Astrocyte (in vitro differentiated cells and primary cell): ENCODE measurements around the gene ICOS. TPM values are rescaled to one million over a fixed set of nuclear protein-coding genes. Genes with fewer than 3 reads are reported as not detected.

Source experiments
- DNase-seq: peaks from one replicate; pipeline ENCODE4 v3.0.0-alpha.2; 2010; ENCODE audit warnings: low read depth
- FAIRE-seq: peaks from 2 replicates; lab custom pipeline; 2011; peaks lifted over from hg19 to GRCh38; lab: Jason Lieb, UNC
- H2AFZ ChIP-seq: 2 replicates; pipeline ENCODE4 v1.6.0; 2012; ENCODE audit warnings: low read depth, low read length, inconsistent platforms
- H3K27ac ChIP-seq: 2 replicates; pipeline ENCODE4 v1.5.1; 2011; ENCODE audit warnings: low read depth, low read length, inconsistent platforms
- H3K27me3 ChIP-seq: 2 replicates; pipeline ENCODE4 v1.6.0; 2011; ENCODE audit warnings: low read length, inconsistent platforms; ENCODE audit not compliant: insufficient read depth
- H3K36me3 ChIP-seq: 2 replicates; pipeline ENCODE4 v1.5.1; 2011; ENCODE audit warnings: low read length, inconsistent platforms; ENCODE audit not compliant: insufficient read depth
- H3K4me1 ChIP-seq: 2 replicates; pipeline ENCODE4 v1.5.1; 2011; ENCODE audit warnings: low read length, inconsistent platforms; ENCODE audit not compliant: insufficient read depth
- H3K4me2 ChIP-seq: 2 replicates; pipeline ENCODE4 v1.6.0; 2012; ENCODE audit warnings: low read length, inconsistent platforms
- H3K4me3 ChIP-seq: 2 replicates; pipeline ENCODE4 v1.5.1; 2011; ENCODE audit warnings: low read depth, mild to moderate bottlenecking, low read length, inconsistent platforms; ENCODE audit not compliant: insufficient read depth
- H3K79me2 ChIP-seq: 2 replicates; pipeline ENCODE4 v1.6.0; 2012; ENCODE audit warnings: mild to moderate bottlenecking, low read length, inconsistent platforms; ENCODE audit not compliant: insufficient read depth
- H3K9ac ChIP-seq: 2 replicates; pipeline ENCODE4 v1.6.0; 2012; ENCODE audit warnings: mild to moderate bottlenecking, low read length, inconsistent platforms
- H3K9me3 ChIP-seq: 2 replicates; pipeline ENCODE4 v1.5.1; 2012; ENCODE audit warnings: low read depth, mild to moderate bottlenecking, low read length, inconsistent platforms; ENCODE audit not compliant: insufficient read depth
- H4K20me1 ChIP-seq: 2 replicates; pipeline ENCODE4 v1.6.0; 2012; ENCODE audit warnings: low read length, inconsistent platforms; ENCODE audit not compliant: insufficient read depth
- H3K27ac Mint-ChIP-seq: one replicate; pipeline ENCODE4 v1.8.0; 2021; ENCODE audit warnings: mild to moderate bottlenecking, mixed read lengths; ENCODE audit not compliant: unreplicated experiment
- H3K27me3 Mint-ChIP-seq: one replicate; pipeline ENCODE4 v1.8.0; 2021; ENCODE audit warnings: low read depth, mixed read lengths; ENCODE audit not compliant: unreplicated experiment
- H3K36me3 Mint-ChIP-seq: one replicate; pipeline ENCODE4 v1.8.0; 2021; ENCODE audit warnings: low read depth, mixed read lengths; ENCODE audit not compliant: unreplicated experiment
- H3K4me1 Mint-ChIP-seq: one replicate; pipeline ENCODE4 v1.8.0; 2021; ENCODE audit warnings: low read depth, mixed read lengths; ENCODE audit not compliant: unreplicated experiment
- H3K4me3 Mint-ChIP-seq: one replicate; pipeline ENCODE4 v1.8.0; 2021; ENCODE audit warnings: mild to moderate bottlenecking, moderate library complexity, mixed read lengths; ENCODE audit not compliant: unreplicated experiment
- H3K9me3 Mint-ChIP-seq: one replicate; pipeline ENCODE4 v1.8.0; 2021; ENCODE audit warnings: mild to moderate bottlenecking, mixed read lengths; ENCODE audit not compliant: unreplicated experiment
- CTCF ChIP-seq: IDR thresholded peaks from 2 replicates; pipeline ENCODE4 v1.5.1; 2011; ENCODE audit warnings: low read depth, mild to moderate bottlenecking, inconsistent platforms, low read length, moderate library complexity; ENCODE audit not compliant: insufficient read depth
- EZH2 ChIP-seq: IDR thresholded peaks from 2 replicates; pipeline ENCODE4 v1.6.1; 2012; ENCODE audit warnings: mild to moderate bottlenecking, low read length, inconsistent platforms; ENCODE audit not compliant: insufficient read depth
- total RNA-seq: library from RNA; stranded (reverse); gene quantifications from 2 replicates; pipeline ENCODE4 v1.2.1, GENCODE V29; 2021

ICOS gene
- total RNA-seq, 1 donor from 2014 or later, result not detected

- Histone ChIP-seq H3K9ac (no peak overlapping the region), H2AFZ (no peak overlapping the region), H3K79me2 (no peaks in the 10 kb centered on the region), H3K27ac (no peak overlapping the region), H3K4me1 (no peaks in the 10 kb centered on the region), H3K4me3 (no peak overlapping the region), H3K36me3 (no peaks in the 10 kb centered on the region), H3K4me2 (no peak overlapping the region), H4K20me1 (no peaks in the 10 kb centered on the region), H3K9me3 (no peaks in the 10 kb centered on the region), H3K27me3 (peaks cover 6% of the 10 kb centered on the region)
- Mint-ChIP-seq H3K27ac (no peak overlapping the region), H3K27me3 (peaks cover 12% of the 10 kb centered on the region), H3K36me3 (no peaks in the 10 kb centered on the region), H3K9me3 (no peaks in the 10 kb centered on the region), H3K4me1 (no peaks in the 10 kb centered on the region), H3K4me3 (no peak overlapping the region)
- DNase-seq (no peak), FAIRE-seq (no peak)
- TF ChIP-seq EZH2, result no peak
Observed at GRCh38 chr2:203988500-203989260, 52.1 kb downstream of the ICOS start.

GRCh38 chr2:203989521-203989920 is 53.0 kb downstream of the ICOS start:
- Mint-ChIP-seq H3K36me3 (no peaks in the 10 kb centered on the region), H3K27ac (no peak overlapping the region), H3K27me3 (peaks cover 11% of the 10 kb centered on the region), H3K9me3 (no peaks in the 10 kb centered on the region), H3K4me1 (no peaks in the 10 kb centered on the region), H3K4me3 (no peak overlapping the region)
- no peak overlapping the region for H3K4me3 ChIP-seq
- DNase-seq (no peak), FAIRE-seq (no peak)
- H3K27me3 ChIP-seq, result peaks cover 6% of the 10 kb centered on the region
- H3K36me3 ChIP-seq, result no peaks in the 10 kb centered on the region
- TF ChIP-seq CTCF (no peak), EZH2 (no peak)
- H3K79me2 ChIP-seq, result no peaks in the 10 kb centered on the region
- no peaks in the 10 kb centered on the region for H3K4me1 ChIP-seq
- no peak overlapping the region for H3K27ac ChIP-seq
- H3K4me2 ChIP-seq, result no peak overlapping the region
- no peak overlapping the region for H3K9ac ChIP-seq
- no peak overlapping the region for H2AFZ ChIP-seq
- no peaks in the 10 kb centered on the region for H3K9me3 ChIP-seq
- no peaks in the 10 kb centered on the region for H4K20me1 ChIP-seq

- TF ChIP-seq CTCF (no peak), EZH2 (no peak)
- Histone ChIP-seq H3K4me2 (no peak overlapping the region), H3K9ac (no peak overlapping the region), H3K79me2 (no peaks in the 10 kb centered on the region), H3K4me1 (no peaks in the 10 kb centered on the region), H4K20me1 (no peaks in the 10 kb centered on the region), H3K4me3 (no peak overlapping the region), H3K36me3 (no peaks in the 10 kb centered on the region), H2AFZ (no peak overlapping the region), H3K9me3 (no peaks in the 10 kb centered on the region), H3K27ac (no peak overlapping the region), H3K27me3 (peaks cover 10% of the 10 kb centered on the region)
- no peaks in the 10 kb centered on the region for H3K9me3 Mint-ChIP-seq
- no peak for DNase-seq
- no peak overlapping the region for H3K27ac Mint-ChIP-seq
- H3K36me3 Mint-ChIP-seq, result no peaks in the 10 kb centered on the region
- peaks cover 12% of the 10 kb centered on the region for H3K27me3 Mint-ChIP-seq
- H3K4me3 Mint-ChIP-seq, result no peak overlapping the region
- no peaks in the 10 kb centered on the region for H3K4me1 Mint-ChIP-seq
- FAIRE-seq, result no peak
Observed at GRCh38 chr2:203992509-203992908, 55.9 kb downstream of the ICOS start.
